RWPE2 (cell line): ENCODE data around the gene GDF2.

Experiments
- ATAC-seq: fragments of 200-7000 bp; cut with Tn5 transposase; 3 replicates; pipeline ENCODE4 v1.9.1; 2021; ENCODE audit warnings: low read depth
- DNase-seq: peaks from one replicate; pipeline ENCODE4 v3.0.0-alpha.2; 2020; ENCODE audit warnings: low spot score
- H3K27ac ChIP-seq: fragments of 450-650 bp; 2 replicates; pipeline ENCODE4 v1.5.1; 2017; ENCODE audit warnings: mild to moderate bottlenecking; ENCODE audit not compliant: poor library complexity, severe bottlenecking
- H3K27me3 ChIP-seq: fragments of 250-450 bp; sonication (Bioruptor Pico); 2 replicates; pipeline ENCODE4 v1.5.1; 2021; ENCODE audit warnings: mild to moderate bottlenecking, moderate library complexity; ENCODE audit not compliant: insufficient read depth, poor library complexity, severe bottlenecking
- H3K36me3 ChIP-seq: fragments of 250-450 bp; sonication (Bioruptor Pico); 2 replicates; pipeline ENCODE4 v1.5.1; 2020; ENCODE audit warnings: low read depth, mild to moderate bottlenecking, moderate library complexity
- H3K4me1 ChIP-seq: fragments of 250-450 bp; sonication (Bioruptor Pico); 2 replicates; pipeline ENCODE4 v1.5.1; 2021; ENCODE audit warnings: mild to moderate bottlenecking, moderate library complexity; ENCODE audit not compliant: insufficient read depth, poor library complexity, severe bottlenecking
- H3K4me3 ChIP-seq: fragments of 250-450 bp; sonication (Bioruptor Pico); 2 replicates; pipeline ENCODE4 v1.5.1; 2021; ENCODE audit warnings: mild to moderate bottlenecking, moderate library complexity; ENCODE audit not compliant: severe bottlenecking
- H3K9me3 ChIP-seq: fragments of 250-450 bp; sonication (Bioruptor Pico); 2 replicates; pipeline ENCODE4 v1.5.1; 2021; ENCODE audit warnings: mild to moderate bottlenecking, moderate library complexity; ENCODE audit not compliant: severe bottlenecking
- CTCF ChIP-seq: fragments of 450-650 bp; IDR thresholded peaks from one replicate; pipeline ENCODE4 v1.5.1; 2017; ENCODE audit warnings: mild to moderate bottlenecking, moderate library complexity; ENCODE audit not compliant: poor library complexity, severe bottlenecking

The GDF2 gene

GRCh38 chr10:47294501-47294900 is 27.8 kb upstream of the GDF2 start:
- DNase-seq (peak; percentile 35), ATAC-seq (no peak)
- no peaks in the 10 kb centered on the region for H3K36me3 ChIP-seq
- TF ChIP-seq CTCF: no peak
- H3K9me3 ChIP-seq: no peaks in the 10 kb centered on the region
- H3K27ac ChIP-seq: no peak overlapping the region
- H3K4me3 ChIP-seq: no peak overlapping the region
- no peaks in the 10 kb centered on the region for H3K4me1 ChIP-seq
- peaks cover 40% of the 10 kb centered on the region for H3K27me3 ChIP-seq

- no peak for ATAC-seq
- Histone ChIP-seq H3K27me3 (peaks cover 46% of the 10 kb centered on the region), H3K4me3 (no peak overlapping the region), H3K9me3 (no peaks in the 10 kb centered on the region), H3K4me1 (no peaks in the 10 kb centered on the region), H3K36me3 (no peaks in the 10 kb centered on the region), H3K27ac (no peak overlapping the region)
- DNase-seq: peak; percentile 29
- no peak for TF ChIP-seq CTCF
These were observed 26.8 kb upstream of the GDF2 start for GRCh38 chr10:47295411-47295810.

- ATAC-seq (no peak), DNase-seq (peak; percentile 10)
- no peaks in the 10 kb centered on the region for H3K9me3 ChIP-seq
- H3K36me3 ChIP-seq: no peaks in the 10 kb centered on the region
- H3K4me3 ChIP-seq: no peak overlapping the region
- no peaks in the 10 kb centered on the region for H3K4me1 ChIP-seq
- peaks cover 55% of the 10 kb centered on the region for H3K27me3 ChIP-seq
- no peak overlapping the region for H3K27ac ChIP-seq
- no peak for TF ChIP-seq CTCF
These were observed 25.9 kb upstream of the GDF2 start for GRCh38 chr10:47296156-47296894.

- ATAC-seq: no peak
- no peaks in the 10 kb centered on the region for H3K4me1 ChIP-seq
- no peaks in the 10 kb centered on the region for H3K36me3 ChIP-seq
- H3K4me3 ChIP-seq: no peak overlapping the region
- H3K27me3 ChIP-seq: peaks cover 61% of the 10 kb centered on the region
- DNase-seq: peak; percentile 6
- no peak for TF ChIP-seq CTCF
- H3K27ac ChIP-seq: no peak overlapping the region
- H3K9me3 ChIP-seq: no peaks in the 10 kb centered on the region
These were observed 25.3 kb upstream of the GDF2 start for GRCh38 chr10:47296941-47297340.

GRCh38 chr10:47297866-47298540 is 24.3 kb upstream of the GDF2 start:
- DNase-seq (peak; percentile 8), ATAC-seq (no peak)
- Histone ChIP-seq H3K27ac (no peak overlapping the region), H3K4me1 (no peaks in the 10 kb centered on the region), H3K9me3 (no peaks in the 10 kb centered on the region), H3K27me3 (peaks cover 70% of the 10 kb centered on the region), H3K4me3 (no peak overlapping the region), H3K36me3 (no peaks in the 10 kb centered on the region)
- TF ChIP-seq CTCF: no peak
